Endodermal cell (in vitro differentiated cells): ENCODE results near the gene CGB3. TPM values are rescaled to one million over a fixed set of nuclear protein-coding genes. Genes with fewer than 3 reads are reported as not detected.

Experiments used
- DNase-seq: peaks from one replicate; pipeline ENCODE4 v3.0.0-alpha.2; 2017
- H3K27ac ChIP-seq: 2 replicates; pipeline ENCODE4 v1.5.1; 2013; ENCODE audit warnings: mild to moderate bottlenecking, low read depth, low read length, moderate library complexity
- H3K27me3 ChIP-seq: 2 replicates; pipeline ENCODE4 v1.6.1; 2013; ENCODE audit warnings: mild to moderate bottlenecking, low read length, moderate library complexity; ENCODE audit not compliant: insufficient read depth, control insufficient read depth, poor library complexity, severe bottlenecking
- H3K36me3 ChIP-seq: 2 replicates; pipeline ENCODE4 v1.7.0; 2013; ENCODE audit warnings: mild to moderate bottlenecking, low read length, moderate library complexity; ENCODE audit not compliant: control insufficient read depth, insufficient read depth
- H3K4me1 ChIP-seq: one replicate; pipeline ENCODE4 v1.7.0; 2013; ENCODE audit warnings: low read length; ENCODE audit not compliant: control insufficient read depth, insufficient read depth
- H3K4me3 ChIP-seq: 2 replicates; pipeline ENCODE4 v1.5.1; 2013; ENCODE audit warnings: mild to moderate bottlenecking, low read length, moderate library complexity
- H3K9ac ChIP-seq: 2 replicates; pipeline ENCODE4 v1.6.1; 2013; ENCODE audit warnings: mild to moderate bottlenecking, low read length, moderate library complexity; ENCODE audit not compliant: poor library complexity, severe bottlenecking; ENCODE audit errors: extremely low read depth
- H3K9me3 ChIP-seq: 2 replicates; pipeline ENCODE4 v1.6.1; 2013; ENCODE audit warnings: mild to moderate bottlenecking, low read length, moderate library complexity; ENCODE audit not compliant: control insufficient read depth
- H3K27ac Mint-ChIP-seq: 2 replicates; pipeline ENCODE4 v1.8.0; 2020; ENCODE audit warnings: mixed read lengths
- H3K27me3 Mint-ChIP-seq: 2 replicates; pipeline ENCODE4 v1.8.0; 2021; ENCODE audit warnings: mild to moderate bottlenecking, mixed read lengths; ENCODE audit not compliant: insufficient read depth
- H3K36me3 Mint-ChIP-seq: 2 replicates; pipeline ENCODE4 v1.8.0; 2020; ENCODE audit warnings: low read depth, mixed read lengths
- H3K4me1 Mint-ChIP-seq: 2 replicates; pipeline ENCODE4 v1.8.0; 2020; ENCODE audit warnings: mixed read lengths
- H3K4me3 Mint-ChIP-seq: 2 replicates; pipeline ENCODE4 v1.8.0; 2020; ENCODE audit warnings: mild to moderate bottlenecking, moderate library complexity, mixed read lengths
- H3K9me3 Mint-ChIP-seq: 2 replicates; pipeline ENCODE4 v1.8.0; 2020; ENCODE audit warnings: mild to moderate bottlenecking, mixed read lengths
- CTCF ChIP-seq: fragments of 200-600 bp; sonication (generic); conservative IDR thresholded peaks from 2 replicates; pipeline ENCODE4 v1.5.0; 2021; ENCODE audit warnings: antibody characterized with exemption, mild to moderate bottlenecking
- WGBS, 2 experiments: methylation state at CpG; one replicate each; pipeline versions ENCODE4 v1.1.5 to v1.1.7; 2013; ENCODE audit warnings: missing lambda C conversion rate in 2 of 2, mixed read lengths in 1 of 2; ENCODE audit not compliant: insufficient coverage in 1 of 2, insufficient read length in 1 of 2; 5-methylcytosine and 5-hydroxymethylcytosine counted together
- total RNA-seq, 2 donors: library from RNA; stranded (reverse); fragmentation: NEBNext Ultra II Directional in 1 of 2; extraction: Animal tissue kit (Norgen Biotek cat#: 25700) in 1 of 2; gene quantifications; 2 replicates in 1 of 2; 3 replicates in 1 of 2; pipeline ENCODE4 v1.2.1, GENCODE V29; 2021

CGB3 gene
- total RNA-seq, 2 donors from 2014 or later, result not detected

DNA sequence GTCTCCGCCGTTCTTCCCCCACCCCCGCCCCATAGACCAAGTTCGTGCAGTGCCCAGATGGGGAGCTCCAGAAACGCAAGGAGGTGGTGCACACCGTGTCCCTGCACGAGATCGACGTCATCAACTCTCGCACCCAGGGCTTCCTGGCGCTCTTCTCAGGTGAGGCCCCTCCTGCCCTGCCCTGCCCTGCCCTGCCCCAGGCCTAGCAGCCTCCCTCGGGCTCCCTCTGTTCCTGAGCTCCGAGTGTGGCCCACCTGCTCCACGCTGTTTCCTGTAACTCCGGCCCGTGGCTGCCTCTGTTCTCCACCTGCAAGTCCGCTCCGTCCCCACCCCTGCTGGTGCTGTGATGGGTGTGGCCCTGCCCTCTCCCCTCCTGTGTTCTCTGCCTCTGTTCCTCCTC lies 13.7 kb downstream of the CGB3 start:
- H3K36me3 ChIP-seq, result peaks cover 22% of the 10 kb centered on the region
- no peaks in the 10 kb centered on the region for H3K9me3 ChIP-seq
- no peaks in the 10 kb centered on the region for H3K27me3 ChIP-seq
- Mint-ChIP-seq H3K9me3 (no peaks in the 10 kb centered on the region), H3K4me1 (no peaks in the 10 kb centered on the region), H3K36me3 (peaks cover 40% of the 10 kb centered on the region), H3K27ac (no peak overlapping the region), H3K27me3 (no peaks in the 10 kb centered on the region), H3K4me3 (no peak overlapping the region)
- no peak for TF ChIP-seq CTCF
- H3K4me1 ChIP-seq, result no peaks in the 10 kb centered on the region
- no peak overlapping the region for H3K27ac ChIP-seq
- DNase-seq, result no peak
- 90 to 91% methylated on average over 13 to 18 of the region's 18 CpGs for WGBS, 2 experiments
- H3K4me3 ChIP-seq, result no peak overlapping the region
- H3K9ac ChIP-seq, result no peak overlapping the region

DNA sequence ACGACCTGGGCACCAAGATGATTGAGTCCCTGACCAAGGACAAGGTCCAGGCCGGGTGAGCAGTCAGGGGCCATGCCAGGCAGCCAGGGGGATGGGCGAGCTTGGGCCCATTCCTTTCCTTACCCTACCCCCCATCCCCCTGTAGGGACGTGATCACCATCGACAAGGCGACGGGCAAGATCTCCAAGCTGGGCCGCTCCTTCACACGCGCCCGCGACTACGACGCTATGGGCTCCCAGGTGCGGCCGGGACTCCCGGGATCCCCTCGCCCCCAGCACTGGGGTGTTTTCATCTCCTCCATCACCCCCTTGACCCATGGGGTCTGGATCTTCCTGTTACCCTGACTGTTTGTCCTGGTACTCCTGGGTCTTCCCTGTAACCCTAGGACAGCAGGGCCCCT lies 14.3 kb downstream of the CGB3 start:
- Histone ChIP-seq H3K9me3 (no peaks in the 10 kb centered on the region), H3K4me1 (no peaks in the 10 kb centered on the region), H3K36me3 (peaks cover 22% of the 10 kb centered on the region), H3K9ac (no peak overlapping the region), H3K4me3 (no peak overlapping the region), H3K27me3 (no peaks in the 10 kb centered on the region), H3K27ac (no peak overlapping the region)
- H3K4me1 Mint-ChIP-seq, result no peaks in the 10 kb centered on the region
- no peak overlapping the region for H3K27ac Mint-ChIP-seq
- no peak for TF ChIP-seq CTCF
- H3K4me3 Mint-ChIP-seq, result no peak overlapping the region
- H3K36me3 Mint-ChIP-seq, result peaks cover 39% of the 10 kb centered on the region
- no peak for DNase-seq
- no peaks in the 10 kb centered on the region for H3K27me3 Mint-ChIP-seq
- WGBS, 2 experiments, result 93 to 99% methylated on average over 14 to 18 of the region's 18 CpGs
- no peaks in the 10 kb centered on the region for H3K9me3 Mint-ChIP-seq

GRCh38 chr19:49006905-49007304 lies 17.2 kb downstream of the CGB3 start:
- H3K4me3 Mint-ChIP-seq, result no peak overlapping the region
- no peaks in the 10 kb centered on the region for H3K9me3 Mint-ChIP-seq
- Histone ChIP-seq H3K4me1 (no peaks in the 10 kb centered on the region), H3K4me3 (no peak overlapping the region), H3K9me3 (no peaks in the 10 kb centered on the region), H3K27ac (no peak overlapping the region), H3K9ac (no peak overlapping the region), H3K36me3 (peaks cover 46% of the 10 kb centered on the region), H3K27me3 (no peaks in the 10 kb centered on the region)
- no peak overlapping the region for H3K27ac Mint-ChIP-seq
- H3K4me1 Mint-ChIP-seq, result no peaks in the 10 kb centered on the region
- H3K27me3 Mint-ChIP-seq, result no peaks in the 10 kb centered on the region
- DNase-seq, result no peak
- peaks cover 31% of the 10 kb centered on the region for H3K36me3 Mint-ChIP-seq
- 96 to 97% methylated on average over 15 to 22 of the region's 22 CpGs for WGBS, 2 experiments
- TF ChIP-seq CTCF, result no peak
